GM19468 (cell line): Measurements from ENCODE around the gene PARD3B.
A peak's percentile ranks its signal among the peaks of the same experiment; 100 is the strongest.

Source experiments
- ATAC-seq: cut with Tn5 transposase; IDR thresholded peaks from one replicate; pipeline ENCODE4 v1.9.1; 2021; ENCODE audit warnings: mild to moderate bottlenecking, moderate library complexity, moderate number of reproducible peaks; ENCODE audit not compliant: unreplicated experiment; ENCODE audit errors: extremely low read depth

PARD3B gene

GRCh38 chr2:204687776-204688175 is 142.5 kb downstream of the PARD3B start:
- no peak for ATAC-seq

GRCh38 chr2:204691911-204692510 is 146.7 kb downstream of the PARD3B start:
- ATAC-seq = peak; percentile 58

GRCh38 chr2:204692790-204693189 is 147.5 kb downstream of the PARD3B start:
- ATAC-seq = no peak

GRCh38 chr2:204693262-204693661 is 148.0 kb downstream of the PARD3B start:
- ATAC-seq = no peak

- no peak for ATAC-seq
Observed at GRCh38 chr2:204695506-204695905, 150.2 kb downstream of the PARD3B start.

- no peak for ATAC-seq
Observed at GRCh38 chr2:204696124-204696523, 150.8 kb downstream of the PARD3B start.

- ATAC-seq = no peak
Observed at GRCh38 chr2:204705243-204705932, 160.1 kb downstream of the PARD3B start.

GRCh38 chr2:204706939-204707338 is 161.7 kb downstream of the PARD3B start:
- ATAC-seq = no peak

GRCh38 chr2:204713211-204713610 is 167.9 kb downstream of the PARD3B start:
- ATAC-seq = no peak

- ATAC-seq = no peak
Observed at GRCh38 chr2:204715361-204715760, 170.1 kb downstream of the PARD3B start.

- ATAC-seq = no peak
Observed at GRCh38 chr2:204717591-204717990, 172.3 kb downstream of the PARD3B start.

GRCh38 chr2:204718607-204719006 is 173.3 kb downstream of the PARD3B start:
- no peak for ATAC-seq

- no peak for ATAC-seq
Observed at GRCh38 chr2:204720874-204721273, 175.6 kb downstream of the PARD3B start.

GRCh38 chr2:204722207-204722606 is 176.9 kb downstream of the PARD3B start:
- no peak for ATAC-seq

- no peak for ATAC-seq
Observed at GRCh38 chr2:204722691-204723090, 177.4 kb downstream of the PARD3B start.

- ATAC-seq = no peak
Observed at GRCh38 chr2:204725693-204726360, 180.6 kb downstream of the PARD3B start.

- ATAC-seq = no peak
Observed at GRCh38 chr2:204726831-204727230, 181.6 kb downstream of the PARD3B start.

- no peak for ATAC-seq
Observed at GRCh38 chr2:204727368-204727767, 182.1 kb downstream of the PARD3B start.

GRCh38 chr2:204730603-204731002 is 185.3 kb downstream of the PARD3B start:
- no peak for ATAC-seq

GRCh38 chr2:204732019-204732418 is 186.7 kb downstream of the PARD3B start:
- no peak for ATAC-seq

GRCh38 chr2:204737296-204737695 is 192.0 kb downstream of the PARD3B start:
- ATAC-seq = no peak
